Breast epithelium (tissue), 4 donors: Measurements from ENCODE around the gene ATP2B3. TPM values are rescaled to one million over a fixed set of nuclear protein-coding genes. Genes with fewer than 3 reads are reported as not detected.

Experiments
- DNase-seq, 2 donors: peaks; one replicate each; pipeline ENCODE4 v3.0.0-alpha.2; 2019; ENCODE audit warnings: low spot score in 2 of 2
- H3K27ac ChIP-seq, 2 donors: fragments of 200-600 bp; sonication (generic) in 1 of 2; one replicate each; pipeline ENCODE4 v1.5.1; 2016 to 2019; ENCODE audit warnings: mild to moderate bottlenecking in 1 of 2
- H3K27me3 ChIP-seq, 2 donors: fragments of 200-600 bp; sonication (generic) in 1 of 2; one replicate each; pipeline versions ENCODE4 v1.5.1 to v1.6.0; 2017 to 2019; ENCODE audit warnings: control low read depth in 1 of 2, mild to moderate bottlenecking in 1 of 2
- H3K36me3 ChIP-seq: fragments of 200-600 bp; one replicate; pipeline ENCODE4 v1.5.1; 2019
- H3K4me1 ChIP-seq, 2 donors: fragments of 200-600 bp; sonication (generic); one replicate each; pipeline ENCODE4 v1.5.1; 2016 to 2019; ENCODE audit warnings: control low read depth in 1 of 2
- H3K4me3 ChIP-seq, 3 donors: fragments of 200-600 bp; sonication (generic); 1 replicate in 2 of 3; 2 replicates in 1 of 3; pipeline ENCODE4 v1.5.1; 2016 to 2019; ENCODE audit warnings: mild to moderate bottlenecking in 3 of 3, moderate library complexity in 2 of 3
- H3K9me3 ChIP-seq, 2 donors: fragments of 200-600 bp; sonication (generic) in 1 of 2; one replicate each; pipeline ENCODE4 v1.5.1; 2016 to 2019; ENCODE audit warnings: control low read depth in 1 of 2
- CTCF ChIP-seq, 3 donors: fragments of 450-650 bp; IDR thresholded peaks; one replicate each; pipeline ENCODE4 v1.5.1; 2016 to 2017; ENCODE audit warnings: antibody characterized with exemption in 3 of 3, mild to moderate bottlenecking in 3 of 3, moderate library complexity in 3 of 3
- POLR2A ChIP-seq: fragments of 450-650 bp; IDR thresholded peaks from one replicate; pipeline ENCODE4 v1.6.1; 2016; ENCODE audit warnings: antibody characterized with exemption, mild to moderate bottlenecking, moderate library complexity
- POLR2AphosphoS5 ChIP-seq, 3 donors: sonication (generic); formaldehyde crosslinking; IDR thresholded peaks; one replicate each; pipeline ENCODE4 v1.6.1; 2017; ENCODE audit warnings: antibody characterized with exemption in 3 of 3
- intact Hi-C: fragments of 100-400 bp; cut with DNase I; formaldehyde crosslinking; loops from one replicate; pipeline ENCODE4 v1.15.1; 2023; ENCODE audit warnings: low total_unique reads
- total RNA-seq, 3 donors: library from RNA; depleted of rRNA; stranded (reverse); fragments of >200 nt; gene quantifications; one replicate each; pipeline ENCODE4 v1.1.0, GENCODE V29; 2016

Gene ATP2B3
- total RNA-seq, 3 donors from 2014 or later, result not detected

- Histone ChIP-seq H3K36me3 (no peaks in the 10 kb centered on the region), H3K9me3 (peaks cover 4 to 14% of the 10 kb centered on the region in 2 donors), H3K27me3 (peaks cover 0 to 68% of the 10 kb centered on the region in 2 donors), H3K27ac (peak overlapping the region in 1 of 2 donors; percentile 38), H3K4me3 (no peak overlapping the region), H3K4me1 (no peaks in the 10 kb centered on the region)
- DNase-seq, result peak in 1 of 2 donors; percentile 59
- TF ChIP-seq POLR2AphosphoS5 (IDR thresholded peaks at IDR 0.05), result no peak
- no peak for TF ChIP-seq CTCF (IDR thresholded peaks at IDR 0.05)
- TF ChIP-seq POLR2A, result no peak
- intact Hi-C loops, result no loop called here
These were observed 110.3 kb downstream of the ATP2B3 start for GRCh38 chrX:153627675-153628111.

- Histone ChIP-seq H3K9me3 (peaks cover 4 to 14% of the 10 kb centered on the region in 2 donors), H3K27me3 (peaks cover 0 to 68% of the 10 kb centered on the region in 2 donors), H3K4me1 (no peaks in the 10 kb centered on the region), H3K27ac (peak overlapping the region in 1 of 2 donors; percentile 38), H3K4me3 (no peak overlapping the region), H3K36me3 (no peaks in the 10 kb centered on the region)
- DNase-seq, result no peak
- intact Hi-C loops, result no loop called here
- TF ChIP-seq CTCF (IDR thresholded peaks at IDR 0.05), result no peak
- no peak for TF ChIP-seq POLR2A
- no peak for TF ChIP-seq POLR2AphosphoS5 (IDR thresholded peaks at IDR 0.05)
These were observed 110.7 kb downstream of the ATP2B3 start for GRCh38 chrX:153628129-153628528.

DNA sequence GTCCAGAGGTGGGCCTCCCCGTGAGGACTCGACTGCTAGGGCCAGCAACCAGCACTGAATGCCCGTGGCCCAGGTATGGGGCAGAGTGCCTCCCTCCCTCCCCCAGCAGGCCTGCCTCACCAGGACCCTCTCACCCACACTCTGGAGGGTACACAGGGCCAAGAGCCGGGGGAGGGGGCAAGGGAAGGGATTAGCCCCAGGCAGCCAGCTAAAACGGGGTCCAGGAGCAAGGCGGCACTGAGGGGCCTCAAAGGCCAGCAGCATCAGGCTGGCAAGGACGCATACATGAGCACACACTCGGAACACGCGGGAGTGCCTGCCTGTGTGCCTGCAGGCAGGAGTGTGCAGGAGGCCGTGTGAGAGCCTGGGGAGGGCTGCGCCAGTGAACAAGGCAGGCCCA lies 111.2 kb downstream of the ATP2B3 start:
- Histone ChIP-seq H3K4me1 (no peaks in the 10 kb centered on the region), H3K9me3 (peaks cover 4 to 14% of the 10 kb centered on the region in 2 donors), H3K27ac (no peak overlapping the region), H3K36me3 (no peaks in the 10 kb centered on the region), H3K4me3 (no peak overlapping the region), H3K27me3 (peaks cover 0 to 68% of the 10 kb centered on the region in 2 donors)
- DNase-seq, result no peak
- TF ChIP-seq CTCF (IDR thresholded peaks at IDR 0.05) (no peak), POLR2A (no peak), POLR2AphosphoS5 (IDR thresholded peaks at IDR 0.05) (no peak)
- intact Hi-C loops, result no loop called here

GRCh38 chrX:153631346-153631745 lies 113.9 kb downstream of the ATP2B3 start:
- no peaks in the 10 kb centered on the region for H3K36me3 ChIP-seq
- TF ChIP-seq CTCF (IDR thresholded peaks at IDR 0.05) (no peak), POLR2A (no peak), POLR2AphosphoS5 (IDR thresholded peaks at IDR 0.05) (no peak)
- no peak overlapping the region for H3K4me3 ChIP-seq
- DNase-seq, result no peak
- peaks cover 4 to 14% of the 10 kb centered on the region in 2 donors for H3K9me3 ChIP-seq
- no peak overlapping the region for H3K27ac ChIP-seq
- H3K27me3 ChIP-seq, result peaks cover 0 to 68% of the 10 kb centered on the region in 2 donors
- no peaks in the 10 kb centered on the region for H3K4me1 ChIP-seq
- intact Hi-C loops, result no loop called here

- intact Hi-C loops, result no loop called here
- TF ChIP-seq CTCF (IDR thresholded peaks at IDR 0.05) (no peak), POLR2AphosphoS5 (IDR thresholded peaks at IDR 0.05) (no peak)
- no peaks in the 10 kb centered on the region for H3K36me3 ChIP-seq
- peaks cover 4 to 14% of the 10 kb centered on the region in 2 donors for H3K9me3 ChIP-seq
- no peaks in the 10 kb centered on the region for H3K4me1 ChIP-seq
- DNase-seq, result no peak
- H3K27me3 ChIP-seq, result peaks cover 0 to 72% of the 10 kb centered on the region in 2 donors
- H3K27ac ChIP-seq, result no peak overlapping the region
- no peak overlapping the region for H3K4me3 ChIP-seq
These were observed 114.6 kb downstream of the ATP2B3 start for GRCh38 chrX:153631907-153632594.

Other genes with a start within 250 kb of the ATP2B3 start
- gene PNMA6F, start 195.9 kb upstream of the ATP2B3 start, total RNA-seq, result not detected
- gene ZNF275, start 183.5 kb upstream of the ATP2B3 start, total RNA-seq, result 10 to 100 TPM in 2 of 3 donors, 1 to 10 TPM in 1; 8.3 to 13.3 (median 12.8) TPM
- not detected for gene PNMA6E, start 116.3 kb upstream of the ATP2B3 start, total RNA-seq
- 1 to 10 TPM in 2 of 3 donors, under 1 TPM in 1; 0.29 to 1.6 (median 1.3) TPM for gene ZFP92, start 106.2 kb upstream of the ATP2B3 start, total RNA-seq
- gene TREX2, start 71.6 kb upstream of the ATP2B3 start, total RNA-seq, result 1 to 10 TPM; 1.0 to 4.3 (median 1.9) TPM
- gene HAUS7, start 47.1 kb upstream of the ATP2B3 start, total RNA-seq, result 10 to 100 TPM; 19.0 to 26.2 (median 21.9) TPM
- 10 to 100 TPM in 2 of 3 donors, 1 to 10 TPM in 1; 9.7 to 21.3 (median 11.0) TPM for gene BGN, start 22.7 kb upstream of the ATP2B3 start, total RNA-seq
- 10 to 100 TPM; 23.9 to 42.6 (median 39.7) TPM for gene CCNQ, start 81.5 kb downstream of the ATP2B3 start, total RNA-seq
- under 1 TPM in 2 of 3 donors, not detected in 1; 0.33 to 0.73 TPM for gene DUSP9, start 129.6 kb downstream of the ATP2B3 start, total RNA-seq
- gene PNCK, start 156.2 kb downstream of the ATP2B3 start, total RNA-seq, result 1 to 10 TPM in 1 of 3 donors, under 1 TPM in 2; 0.48 to 1.3 (median 0.73) TPM
- gene SLC6A8, start 170.3 kb downstream of the ATP2B3 start, total RNA-seq, result 10 to 100 TPM in 2 of 3 donors, 1 to 10 TPM in 1; 7.6 to 40.8 (median 18.4) TPM
- 100 to 1,000 TPM; 120 to 245 (median 129) TPM for gene BCAP31, start 206.7 kb downstream of the ATP2B3 start, total RNA-seq
- 10 to 100 TPM; 10.2 to 27.8 (median 10.5) TPM for gene ABCD1, start 207.2 kb downstream of the ATP2B3 start, total RNA-seq
- gene PLXNB3, start 246.6 kb downstream of the ATP2B3 start, total RNA-seq, result 10 to 100 TPM; 12.3 to 17.9 (median 13.4) TPM